GM21825 (cell line): Measurements from ENCODE around the gene NHERF2.

Experiments
- ATAC-seq: cut with Tn5 transposase; IDR thresholded peaks from one replicate; pipeline ENCODE4 v1.9.1; 2021; ENCODE audit warnings: mild to moderate bottlenecking, moderate library complexity; ENCODE audit not compliant: unreplicated experiment

The NHERF2 gene

GRCh38 chr16:2038382-2039231 is 11.9 kb downstream of the NHERF2 start:
- ATAC-seq, result no peak

GRCh38 chr16:2039274-2040031 is 12.8 kb downstream of the NHERF2 start:
- ATAC-seq, result no peak

GRCh38 chr16:2040041-2040786 is 13.5 kb downstream of the NHERF2 start:
- ATAC-seq, result no peak

- ATAC-seq, result no peak
These were observed 14.3 kb downstream of the NHERF2 start for GRCh38 chr16:2040787-2041522.

GRCh38 chr16:2042171-2042985 is 15.7 kb downstream of the NHERF2 start:
- no peak for ATAC-seq

- no peak for ATAC-seq
These were observed 16.4 kb downstream of the NHERF2 start for GRCh38 chr16:2042986-2043666.

- no peak for ATAC-seq
These were observed 17.2 kb downstream of the NHERF2 start for GRCh38 chr16:2043667-2044451.

GRCh38 chr16:2044541-2044940 is 17.8 kb downstream of the NHERF2 start:
- no peak for ATAC-seq

- no peak for ATAC-seq
These were observed 19.5 kb downstream of the NHERF2 start for GRCh38 chr16:2045965-2046892.

- ATAC-seq, result no peak
These were observed 20.2 kb downstream of the NHERF2 start for GRCh38 chr16:2046893-2047329.

- ATAC-seq, result peak; percentile 84
These were observed 20.8 kb downstream of the NHERF2 start, which contains the start of the genes NTHL1 and TSC2 for GRCh38 chr16:2047330-2048115. TSS of gene NTHL1 (minus strand) at chr16:2047834. CDS start at chr16:2047823, 11 bp downstream. TSS of gene TSC2 (plus strand) at chr16:2047985. CDS start at chr16:2048616, 631 bp downstream.

GRCh38 chr16:2048116-2048543 is 21.4 kb downstream of the NHERF2 start:
- no peak for ATAC-seq

- ATAC-seq, result no peak
These were observed 26.5 kb downstream of the NHERF2 start for GRCh38 chr16:2053211-2053610.

- ATAC-seq, result no peak
These were observed 27.2 kb downstream of the NHERF2 start for GRCh38 chr16:2053897-2054296.

GRCh38 chr16:2054543-2055245 is 28.0 kb downstream of the NHERF2 start:
- ATAC-seq, result no peak

- no peak for ATAC-seq
These were observed 29.4 kb downstream of the NHERF2 start for GRCh38 chr16:2056077-2056476.
